ENCODE data around the gene NLRX1. TPM values are rescaled to one million over a fixed set of nuclear protein-coding genes. Genes with fewer than 3 reads are reported as not detected.
"Not testable (repeated sequence)": the region's sequence is repeated elsewhere in the genome, so short reads cannot be mapped to it uniquely, and the experiment has no call there.

The NLRX1 gene
- total RNA-seq, 4 donors from 2014 or later, result 31.5 to 83.3 (median 67.5) TPM

DNA sequence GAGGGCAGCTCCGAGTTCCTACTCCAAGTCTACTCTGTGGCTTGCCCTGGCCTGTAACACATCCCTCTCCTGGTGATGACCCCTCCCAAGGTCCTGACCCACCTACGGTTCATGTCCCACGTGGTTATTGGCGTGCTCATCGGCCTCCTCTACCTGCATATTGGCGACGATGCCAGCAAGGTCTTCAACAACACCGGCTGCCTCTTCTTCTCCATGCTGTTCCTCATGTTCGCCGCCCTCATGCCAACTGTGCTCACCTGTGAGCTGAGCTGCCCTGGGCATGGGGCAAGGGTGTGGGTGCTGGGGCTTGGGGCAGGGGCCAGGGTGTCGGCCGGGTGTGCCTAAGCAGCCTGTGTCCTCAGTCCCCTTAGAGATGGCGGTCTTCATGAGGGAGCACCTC lies 10.1 kb upstream of the NLRX1 start:
- Histone ChIP-seq H3K4me3 (no peak overlapping the region), H3K27me3 (no peaks in the 10 kb centered on the region), H3K9me3 (no peaks in the 10 kb centered on the region), H3K27ac (no peak overlapping the region), H3K4me1 (no peaks in the 10 kb centered on the region), H3K36me3 (no peaks in the 10 kb centered on the region)
- intact Hi-C loops (cut with DNase I), result no loop called here
- TF ChIP-seq CTCF (IDR thresholded peaks at IDR 0.05), result no peak
- no peak for TF ChIP-seq POLR2A (IDR thresholded peaks at IDR 0.05)
- DNase-seq, result no peak
- WGBS, 2 donors, result 82 to 83% methylated on average over 4 to 8 of the region's 13 CpGs

- Histone ChIP-seq H3K36me3 (no peaks in the 10 kb centered on the region), H3K27ac (no peak overlapping the region), H3K4me1 (no peaks in the 10 kb centered on the region), H3K9me3 (no peaks in the 10 kb centered on the region), H3K4me3 (no peak overlapping the region), H3K27me3 (no peaks in the 10 kb centered on the region)
- intact Hi-C loops (cut with DNase I), result no loop called here
- DNase-seq, result no peak
- TF ChIP-seq POLR2A (IDR thresholded peaks at IDR 0.05) (no peak), CTCF (IDR thresholded peaks at IDR 0.05) (no peak)
- 81 to 94% methylated on average over 3 of the region's 9 CpGs for WGBS, 2 donors
Observed at GRCh38 chr11:119160151-119160550, 8.4 kb upstream of the NLRX1 start.

GRCh38 chr11:119161871-119162270 lies 6.7 kb upstream of the NLRX1 start:
- no peak overlapping the region for H3K27ac ChIP-seq
- peaks cover 5 to 13% (median 7%) of the 10 kb centered on the region in 3 donors for H3K4me1 ChIP-seq
- H3K36me3 ChIP-seq, result no peaks in the 10 kb centered on the region
- H3K9me3 ChIP-seq, result no peaks in the 10 kb centered on the region
- TF ChIP-seq CTCF (IDR thresholded peaks at IDR 0.05) (no peak), POLR2A (IDR thresholded peaks at IDR 0.05) (no peak)
- no peaks in the 10 kb centered on the region for H3K27me3 ChIP-seq
- 71 to 80% methylated on average over 1 to 4 of the region's 8 CpGs for WGBS, 2 donors
- intact Hi-C loops (cut with DNase I), result no loop called here
- DNase-seq, result no peak
- H3K4me3 ChIP-seq, result no peak overlapping the region

DNA sequence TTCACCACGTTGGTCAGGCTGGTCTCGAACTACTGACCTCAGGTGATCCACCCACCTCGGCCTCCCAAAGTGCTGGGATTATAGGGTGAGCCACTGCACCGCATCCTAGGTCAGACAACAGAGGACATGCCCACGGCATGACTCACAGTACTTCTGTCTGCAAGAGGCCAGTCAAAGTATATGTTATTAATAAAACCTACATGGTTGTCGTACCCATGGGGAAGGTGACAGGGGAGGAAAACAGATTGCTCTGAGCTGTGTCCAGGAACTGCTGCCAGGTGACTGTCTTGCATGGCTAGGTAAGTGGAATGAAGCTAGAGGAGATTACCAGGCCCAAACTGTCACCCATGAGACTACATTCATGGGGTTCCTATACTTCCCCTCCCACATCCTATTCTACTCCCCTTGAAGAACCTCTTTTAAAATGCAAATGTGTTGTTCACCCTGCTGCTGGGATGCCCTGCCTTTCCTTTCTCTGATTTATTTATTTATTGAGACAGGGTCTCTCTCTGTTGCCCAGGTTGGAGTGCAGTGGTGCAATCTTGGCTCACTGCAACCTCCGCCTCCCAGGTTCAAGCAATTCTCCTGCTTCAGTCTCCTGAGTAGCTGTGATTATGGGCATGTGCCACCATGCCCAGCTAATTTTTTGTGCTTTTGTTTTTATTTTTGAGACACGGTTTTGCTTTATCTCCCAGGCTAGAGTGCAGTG lies 2.0 kb upstream of the NLRX1 start:
- Histone ChIP-seq H3K27me3 (no peaks in the 10 kb centered on the region), H3K27ac (peak overlapping the region; percentile 52 to 99 (median 96)), H3K4me1 (peaks cover 11 to 54% (median 26%) of the 10 kb centered on the region in 3 donors), H3K9me3 (no peaks in the 10 kb centered on the region), H3K4me3 (no peak overlapping the region), H3K36me3 (peaks cover 0 to 6% (median 0%) of the 10 kb centered on the region in 3 donors)
- no peak for DNase-seq
- intact Hi-C loops (cut with DNase I), result no loop called here
- no peak for TF ChIP-seq CTCF (IDR thresholded peaks at IDR 0.05)
- TF ChIP-seq POLR2A (IDR thresholded peaks at IDR 0.05), result no peak
- WGBS, 2 donors, result 37 to 39% methylated on average over 5 of the region's 8 CpGs

DNA sequence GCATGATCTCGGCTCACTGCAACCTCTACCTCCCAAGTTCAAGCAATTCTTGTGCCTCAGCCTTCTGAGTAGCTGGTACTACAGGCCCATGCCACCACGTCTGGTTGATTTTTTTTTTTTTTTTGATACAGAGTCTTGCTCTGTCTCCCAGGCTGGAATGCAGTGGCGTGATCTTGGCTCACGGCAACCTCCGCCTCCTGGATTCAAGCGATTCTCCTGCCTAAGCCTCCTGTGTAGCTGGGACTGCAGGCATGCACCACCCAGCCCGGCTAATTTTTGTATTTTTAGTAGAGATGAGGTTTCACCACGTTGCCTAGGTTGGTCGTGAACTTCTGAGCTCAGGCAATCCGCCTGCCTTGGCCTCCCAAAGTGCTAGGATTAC lies 1.5 kb upstream of the NLRX1 start:
- intact Hi-C loops (cut with DNase I); H3K27me3 ChIP-seq; DNase-seq; H3K4me3 ChIP-seq; H3K9me3 ChIP-seq: not testable (repeated sequence)
- peak overlapping the region; percentile 94 to 99 (median 98) for H3K27ac ChIP-seq
- WGBS, 2 donors, result 43 to 64% methylated on average over 9 to 10 of the region's 10 CpGs
- H3K4me1 ChIP-seq, result peaks cover 11 to 56% (median 26%) of the 10 kb centered on the region in 3 donors
- H3K36me3 ChIP-seq, result peaks cover 0 to 11% (median 0%) of the 10 kb centered on the region in 3 donors
